HuH-7 (cell line): ENCODE measurements around the gene SLC7A11.

ENCODE experiments used
- DNase-seq: peaks from one replicate; pipeline ENCODE4 v3.0.0; 2011; ENCODE audit warnings: low spot score

SLC7A11 gene

GRCh38 chr4:138161351-138161750, 80.8 kb downstream of the SLC7A11 start:
- no peak for DNase-seq

- DNase-seq, result no peak
These were observed 83.3 kb downstream of the SLC7A11 start for GRCh38 chr4:138158746-138159297.

GRCh38 chr4:138140879-138141278, 101.3 kb downstream of the SLC7A11 start:
- DNase-seq, result no peak

GRCh38 chr4:138138774-138139173, 103.4 kb downstream of the SLC7A11 start:
- no peak for DNase-seq

DNA sequence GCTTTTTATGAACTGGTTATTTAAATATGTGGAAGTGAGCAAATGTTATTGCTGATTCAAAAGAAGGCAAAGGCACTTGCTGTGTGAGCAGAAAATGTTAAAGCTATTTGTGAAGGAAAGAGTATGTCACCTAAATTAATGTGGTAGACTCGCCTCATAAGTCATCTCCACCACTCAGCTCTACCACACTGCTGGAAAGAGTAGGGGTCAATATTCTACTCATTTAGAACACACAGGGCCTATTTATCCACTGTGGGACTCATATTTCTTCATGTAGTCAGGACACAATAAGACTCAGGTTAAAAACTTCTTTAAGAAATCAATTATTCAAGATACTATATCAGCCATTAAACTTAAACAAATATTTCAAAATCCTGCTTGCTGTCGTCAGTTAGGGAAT, 106.5 kb downstream of the SLC7A11 start:
- no peak for DNase-seq

DNA sequence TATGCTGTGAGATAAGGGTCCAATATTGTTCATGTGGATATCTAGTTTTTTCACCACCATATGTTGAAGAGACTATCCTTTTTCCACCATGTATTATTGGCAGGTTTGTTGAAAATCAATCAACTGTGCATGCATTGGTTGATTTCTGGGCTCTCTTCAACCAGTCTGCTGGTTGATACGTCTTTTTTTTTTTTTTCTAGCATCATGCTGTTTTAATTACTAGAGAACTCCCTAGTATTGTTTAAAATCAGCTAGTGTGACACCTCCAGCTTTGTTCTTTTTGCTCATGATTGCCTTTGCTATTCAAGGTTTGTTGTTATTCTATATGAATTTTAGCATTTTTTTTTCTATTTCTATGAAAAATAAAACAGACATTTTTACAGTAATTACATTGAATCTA, 123.9 kb downstream of the SLC7A11 start:
- no peak for DNase-seq

GRCh38 chr4:138115053-138115452, 127.1 kb downstream of the SLC7A11 start:
- no peak for DNase-seq

DNA sequence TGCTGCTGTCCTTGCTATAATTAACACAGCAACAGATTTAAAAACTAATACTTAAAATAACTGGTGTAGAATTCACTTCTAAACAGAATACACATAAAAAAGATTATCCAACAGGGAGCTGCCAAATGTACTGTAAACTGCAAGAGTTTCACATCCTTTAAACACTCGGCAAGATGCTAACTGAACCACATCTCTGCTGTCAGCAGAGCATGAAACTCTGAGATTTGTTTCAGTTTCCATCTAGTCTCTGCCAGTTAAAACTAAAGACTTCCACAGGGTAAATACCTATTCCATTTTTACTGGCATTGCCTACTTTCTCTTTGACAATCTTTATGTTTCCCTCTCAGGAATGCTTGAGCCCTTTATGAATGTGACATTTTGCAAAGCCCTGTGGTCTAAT, 127.7 kb downstream of the SLC7A11 start:
- no peak for DNase-seq
